ENCODE results near the gene AQP1.

AQP1 gene

DNA sequence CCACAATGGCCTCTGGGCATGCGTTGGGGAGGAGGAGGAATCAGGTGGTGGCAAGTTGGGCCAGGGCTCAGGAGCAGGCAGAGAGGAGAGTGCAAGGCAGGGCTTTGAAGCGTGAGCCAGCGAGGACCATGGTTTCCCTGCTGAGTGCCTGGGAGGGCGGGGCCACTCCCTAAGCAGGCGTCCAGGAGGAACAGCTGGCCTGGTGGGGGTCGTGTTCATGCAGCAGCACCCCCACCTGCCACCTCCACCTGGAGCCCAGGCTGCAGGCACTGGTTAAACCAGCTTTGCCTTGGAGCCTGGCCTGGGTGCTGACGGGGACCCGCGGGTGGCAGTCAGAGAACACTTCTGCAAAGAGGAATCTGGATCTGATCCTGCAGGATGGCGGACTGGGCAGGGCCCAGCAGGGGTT is 24.2 kb upstream of the AQP1 start:
- TF ChIP-seq POLR2A (IDR thresholded peaks at IDR 0.05; ENCODE audit: low read depth, low read length) (no peak), TAF1 (IDR thresholded peaks at IDR 0.05; ENCODE audit: borderline replicate concordance, low read depth, low read length) (no peak), POLR2AphosphoS5 (IDR thresholded peaks at IDR 0.05; ENCODE audit: low read depth, low read length) (no peak)
- FAIRE-seq, result no peak
- no peak for DNase-seq (ENCODE audit: insufficient read length)

DNA sequence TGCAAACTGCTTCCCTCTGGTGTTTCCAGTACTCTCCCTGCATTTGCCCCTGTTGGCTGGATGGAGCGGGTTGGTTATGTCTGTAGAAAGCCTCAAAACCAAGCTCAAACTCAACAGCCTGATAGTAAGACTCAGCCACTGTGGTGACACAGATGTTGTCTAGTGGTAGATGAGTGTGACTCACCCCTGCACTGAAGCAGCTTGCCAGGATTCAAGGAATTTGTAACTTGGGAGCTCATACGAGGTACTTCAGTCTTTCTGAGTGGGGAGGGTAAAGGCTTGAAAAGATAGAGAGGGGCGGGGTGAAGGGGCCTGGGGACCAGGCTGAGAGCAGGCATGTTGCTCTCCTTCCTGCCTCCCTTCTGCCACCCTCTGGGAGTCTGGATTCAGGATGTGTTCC is 22.9 kb upstream of the AQP1 start:
- TF ChIP-seq POLR2A (IDR thresholded peaks at IDR 0.05; ENCODE audit: low read depth, low read length) (no peak), POLR2AphosphoS5 (IDR thresholded peaks at IDR 0.05; ENCODE audit: low read depth, low read length) (no peak), TAF1 (IDR thresholded peaks at IDR 0.05; ENCODE audit: borderline replicate concordance, low read depth, low read length) (no peak)
- DNase-seq (ENCODE audit: insufficient read length) (no peak), FAIRE-seq (no peak)

DNA sequence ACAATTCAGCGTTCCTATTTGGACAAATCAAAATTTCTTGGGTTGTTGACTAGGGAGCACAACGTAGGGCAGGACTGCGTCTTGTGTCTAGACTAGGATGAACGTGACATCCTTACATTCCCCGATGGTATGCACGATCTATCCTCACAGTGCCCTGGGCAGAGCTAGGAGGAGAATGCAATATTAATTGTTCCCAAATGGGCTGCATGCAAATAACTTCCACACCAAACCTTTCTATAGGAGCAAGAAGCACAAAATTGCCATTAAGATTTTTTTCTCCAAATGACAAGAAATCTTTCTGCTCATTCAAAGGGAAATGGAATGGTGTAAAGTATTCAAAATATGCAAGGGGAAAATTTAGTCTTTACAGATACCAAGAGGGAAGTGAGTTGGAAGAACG is 21.4 kb upstream of the AQP1 start:
- FAIRE-seq, result no peak
- DNase-seq (ENCODE audit: insufficient read length), result no peak
- TF ChIP-seq POLR2AphosphoS5 (IDR thresholded peaks at IDR 0.05; ENCODE audit: low read depth, low read length), result no peak
- no peak for TF ChIP-seq TAF1 (IDR thresholded peaks at IDR 0.05; ENCODE audit: borderline replicate concordance, low read depth, low read length)
- no peak for TF ChIP-seq POLR2A (IDR thresholded peaks at IDR 0.05; ENCODE audit: low read depth, low read length)

GRCh38 chr7:30893357-30893756 is 18.3 kb upstream of the AQP1 start:
- FAIRE-seq, result no peak
- DNase-seq (ENCODE audit: insufficient read length), result no peak

GRCh38 chr7:30894009-30894408 is 17.6 kb upstream of the AQP1 start:
- FAIRE-seq, result no peak
- no peak for DNase-seq (ENCODE audit: insufficient read length)
- TF ChIP-seq POLR2AphosphoS5 (IDR thresholded peaks at IDR 0.05; ENCODE audit: low read depth, low read length) (no peak), TAF1 (IDR thresholded peaks at IDR 0.05; ENCODE audit: borderline replicate concordance, low read depth, low read length) (no peak), POLR2A (IDR thresholded peaks at IDR 0.05; ENCODE audit: low read depth, low read length) (no peak)

More at GRCh38 chr7:30893357-30893756, 18.3 kb upstream of the AQP1 start:
- TF ChIP-seq POLR2AphosphoS5 (IDR thresholded peaks at IDR 0.05; ENCODE audit: low read depth, low read length), result no peak
- no peak for TF ChIP-seq POLR2A (IDR thresholded peaks at IDR 0.05; ENCODE audit: low read depth, low read length)
- TF ChIP-seq TAF1 (IDR thresholded peaks at IDR 0.05; ENCODE audit: borderline replicate concordance, low read depth, low read length), result no peak

GRCh38 chr7:30894866-30895605 is 16.6 kb upstream of the AQP1 start:
- DNase-seq (ENCODE audit: insufficient read length), result no peak
- TF ChIP-seq POLR2AphosphoS5 (IDR thresholded peaks at IDR 0.05; ENCODE audit: low read depth, low read length) (no peak), TAF1 (IDR thresholded peaks at IDR 0.05; ENCODE audit: borderline replicate concordance, low read depth, low read length) (no peak)
- FAIRE-seq, result no peak

- no peak for FAIRE-seq
- TF ChIP-seq POLR2AphosphoS5 (IDR thresholded peaks at IDR 0.05; ENCODE audit: low read depth, low read length), result no peak
- TF ChIP-seq TAF1 (IDR thresholded peaks at IDR 0.05; ENCODE audit: borderline replicate concordance, low read depth, low read length), result no peak
- TF ChIP-seq POLR2A (IDR thresholded peaks at IDR 0.05; ENCODE audit: low read depth, low read length), result no peak
- DNase-seq (ENCODE audit: insufficient read length), result no peak
Measured at GRCh38 chr7:30896036-30896435, 15.6 kb upstream of the AQP1 start.

DNA sequence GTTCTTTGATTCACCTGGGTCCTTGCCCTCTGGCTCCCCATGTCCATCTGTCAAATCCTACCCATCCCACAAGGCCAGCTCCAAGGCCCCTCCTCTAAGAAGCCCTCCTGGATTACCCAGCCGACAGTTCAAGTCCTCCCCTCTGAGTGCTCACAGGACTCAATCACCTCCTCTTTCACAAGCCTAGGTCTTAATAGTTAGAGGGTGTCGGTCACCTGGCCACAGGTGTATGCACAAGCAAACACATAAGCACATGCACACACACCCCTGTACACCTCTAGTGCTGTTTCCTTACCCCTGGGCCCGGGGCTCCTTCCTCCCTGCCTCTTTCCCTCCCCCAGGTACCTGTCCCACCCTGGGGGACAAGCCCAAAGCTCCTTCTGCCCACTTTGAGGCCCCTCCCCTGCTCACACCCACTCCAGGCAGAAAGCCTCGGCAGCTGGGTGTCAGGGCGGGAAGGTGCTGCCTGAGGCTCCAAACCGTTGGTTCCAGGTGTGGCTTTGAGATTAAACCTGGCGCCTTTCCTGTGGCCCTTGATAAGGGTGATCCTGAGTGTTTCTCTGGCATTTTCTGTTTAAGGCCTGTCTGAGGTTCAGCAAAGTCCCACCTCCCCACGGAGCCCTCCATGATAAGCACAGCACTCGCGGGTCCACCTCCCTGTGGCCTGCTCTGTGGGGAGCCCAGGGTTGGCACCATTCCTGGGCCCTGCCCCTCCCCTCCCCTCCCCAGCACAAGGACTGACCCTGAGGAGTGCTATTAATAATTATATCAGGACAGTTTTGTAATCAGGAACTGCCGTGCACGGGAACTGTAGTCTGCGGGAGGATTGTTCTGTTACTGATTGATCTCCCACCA is 14.6 kb upstream of the AQP1 start:
- TF ChIP-seq POLR2A (IDR thresholded peaks at IDR 0.05; ENCODE audit: low read depth, low read length), result no peak
- no peak for TF ChIP-seq POLR2AphosphoS5 (IDR thresholded peaks at IDR 0.05; ENCODE audit: low read depth, low read length)
- no peak for TF ChIP-seq TAF1 (IDR thresholded peaks at IDR 0.05; ENCODE audit: borderline replicate concordance, low read depth, low read length)
- no peak for DNase-seq (ENCODE audit: insufficient read length)
- no peak for FAIRE-seq

DNA sequence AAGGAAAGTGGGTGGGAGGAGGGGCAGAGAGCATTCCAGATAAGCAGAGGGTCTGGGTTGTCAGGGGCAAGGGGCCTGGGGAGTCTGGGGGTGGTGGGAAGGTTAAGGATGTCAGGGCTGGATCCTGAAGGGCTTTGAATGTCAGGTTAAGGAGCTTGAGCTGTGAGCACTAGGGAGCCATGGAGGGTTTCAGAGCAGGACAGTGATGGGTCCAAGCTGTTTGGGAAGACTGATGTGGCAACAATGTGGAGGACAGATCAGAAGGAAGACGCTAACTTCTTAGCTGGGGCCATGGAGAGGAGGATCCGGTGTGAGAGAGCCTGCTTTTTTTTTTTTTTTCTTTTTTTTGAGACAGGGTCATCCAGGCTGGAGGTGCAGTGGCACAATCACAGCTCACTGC is 13.9 kb upstream of the AQP1 start:
- FAIRE-seq, result no peak
- DNase-seq (ENCODE audit: insufficient read length), result no peak
- no peak for TF ChIP-seq TAF1 (IDR thresholded peaks at IDR 0.05; ENCODE audit: borderline replicate concordance, low read depth, low read length)
- TF ChIP-seq POLR2AphosphoS5 (IDR thresholded peaks at IDR 0.05; ENCODE audit: low read depth, low read length), result no peak
- no peak for TF ChIP-seq POLR2A (IDR thresholded peaks at IDR 0.05; ENCODE audit: low read depth, low read length)

GRCh38 chr7:30898411-30898810 is 13.2 kb upstream of the AQP1 start:
- DNase-seq (ENCODE audit: insufficient read length), result no peak
- no peak for FAIRE-seq
- no peak for TF ChIP-seq POLR2A (IDR thresholded peaks at IDR 0.05; ENCODE audit: low read depth, low read length)
- TF ChIP-seq TAF1 (IDR thresholded peaks at IDR 0.05; ENCODE audit: borderline replicate concordance, low read depth, low read length), result no peak
- no peak for TF ChIP-seq POLR2AphosphoS5 (IDR thresholded peaks at IDR 0.05; ENCODE audit: low read depth, low read length)

DNA sequence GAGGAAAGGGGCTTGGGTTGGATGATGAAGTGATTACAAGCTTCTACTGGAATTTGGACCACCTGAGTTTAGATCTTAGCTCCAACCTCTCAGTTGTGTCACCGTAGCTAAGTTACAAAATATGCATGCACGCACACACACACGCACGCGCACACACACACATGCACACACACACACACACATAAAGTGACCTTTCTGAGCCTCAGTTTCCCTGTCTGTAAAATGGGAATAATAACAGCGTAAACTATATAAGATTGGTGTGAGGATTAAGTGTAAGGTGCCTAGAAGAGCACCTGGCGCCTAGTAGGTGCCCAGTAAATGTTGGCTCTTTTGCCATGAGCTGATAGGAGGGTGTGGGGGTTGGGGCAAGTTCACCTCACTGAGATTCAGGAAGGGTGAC is 12.6 kb upstream of the AQP1 start:
- TF ChIP-seq POLR2A (IDR thresholded peaks at IDR 0.05; ENCODE audit: low read depth, low read length) (no peak), TAF1 (IDR thresholded peaks at IDR 0.05; ENCODE audit: borderline replicate concordance, low read depth, low read length) (no peak), POLR2AphosphoS5 (IDR thresholded peaks at IDR 0.05; ENCODE audit: low read depth, low read length) (no peak)
- DNase-seq (ENCODE audit: insufficient read length), result no peak
- FAIRE-seq, result no peak

GRCh38 chr7:30899630-30900029 is 12.0 kb upstream of the AQP1 start:
- TF ChIP-seq POLR2AphosphoS5 (IDR thresholded peaks at IDR 0.05; ENCODE audit: low read depth, low read length), result no peak
- TF ChIP-seq TAF1 (IDR thresholded peaks at IDR 0.05; ENCODE audit: borderline replicate concordance, low read depth, low read length), result no peak
- TF ChIP-seq POLR2A (IDR thresholded peaks at IDR 0.05; ENCODE audit: low read depth, low read length), result no peak
- no peak for DNase-seq (ENCODE audit: insufficient read length)
- no peak for FAIRE-seq

Data from GM12892 (cell line).